PC-3 (cell line): ENCODE data around the gene MTFR1L. TPM values are rescaled to one million over a fixed set of nuclear protein-coding genes. Genes with fewer than 3 reads are reported as not detected.

Experiments
- ATAC-seq: fragments of 200-7000 bp; cut with Tn5 transposase; 2 replicates; pipeline ENCODE4 v1.9.1; 2020; ENCODE audit warnings: mild to moderate bottlenecking, moderate library complexity
- BruUV-seq: library from RNA; stranded (reverse); fragments of 400-500 nt; replicated peaks from 2 replicates; lab custom pipeline; 2021; lab: Mats Ljungman, UMichigan
- CTCF ChIA-PET: fragments of 300-600 bp; sonication (Branson Sonifier 250); formaldehyde crosslinking; loops from one replicate; lab custom pipeline; 2022; ENCODE audit warnings: antibody characterized with exemption; lab: Charles Lee
- POLR2A ChIA-PET: fragments of 300-600 bp; sonication (Branson Sonifier 250); formaldehyde crosslinking; loops from one replicate; lab custom pipeline; 2022; ENCODE audit warnings: antibody characterized with exemption; ENCODE audit not compliant: unreplicated experiment; lab: Charles Lee
- DNase-seq: peaks from one replicate; pipeline ENCODE4 v3.0.0-alpha.2; 2015
- H2AFZ ChIP-seq: fragments of 300-600 bp; sonication (generic); 2 replicates; pipeline ENCODE4 v1.6.0; 2016; ENCODE audit warnings: antibody characterized with exemption, low read length
- H3F3A ChIP-seq: fragments of 300-600 bp; sonication (generic); one replicate; pipeline ENCODE4 v1.6.0; 2017; ENCODE audit warnings: antibody characterized with exemption, low read length, control low read depth, mild to moderate bottlenecking; ENCODE audit not compliant: unreplicated experiment
- H3K27ac ChIP-seq: fragments of 300-600 bp; sonication (generic); 2 replicates; pipeline ENCODE4 v1.5.1; 2016; ENCODE audit warnings: mild to moderate bottlenecking, low read length
- H3K27me3 ChIP-seq: fragments of 300-600 bp; sonication (generic); 2 replicates; pipeline ENCODE4 v1.6.1; 2016; ENCODE audit warnings: low read length, mixed read lengths
- H3K36me3 ChIP-seq: fragments of 300-600 bp; sonication (generic); 2 replicates; pipeline ENCODE4 v1.6.1; 2016; ENCODE audit warnings: low read depth, mixed run types, low read length, mixed read lengths
- H3K4me1 ChIP-seq: fragments of 300-600 bp; sonication (generic); 2 replicates; pipeline ENCODE4 v1.5.1; 2016; ENCODE audit warnings: low read length; ENCODE audit not compliant: insufficient read depth
- H3K4me2 ChIP-seq: fragments of 300-600 bp; sonication (generic); 2 replicates; pipeline ENCODE4 v1.6.0; 2016; ENCODE audit warnings: low read length
- H3K4me3 ChIP-seq: fragments of 300-600 bp; sonication (generic); 2 replicates; pipeline ENCODE4 v1.5.1; 2016; ENCODE audit warnings: mild to moderate bottlenecking, low read length, mixed read lengths
- H3K79me2 ChIP-seq: fragments of 300-600 bp; sonication (generic); 2 replicates; pipeline ENCODE4 v1.6.1; 2017; ENCODE audit warnings: low read length, mixed read lengths
- H3K9ac ChIP-seq: fragments of 300-600 bp; sonication (generic); 2 replicates; pipeline ENCODE4 v1.6.0; 2016; ENCODE audit warnings: mild to moderate bottlenecking, low read length
- H3K9me2 ChIP-seq: fragments of 300-600 bp; sonication (generic); replicated peaks from 2 replicates; pipeline ENCODE4 v1.6.1; 2016; ENCODE audit warnings: mixed run types, low read length, mixed read lengths
- H3K9me3 ChIP-seq: fragments of 300-600 bp; sonication (generic); 2 replicates; pipeline ENCODE4 v1.6.1; 2016; ENCODE audit warnings: low read length, mixed read lengths
- H4K20me1 ChIP-seq: fragments of 300-600 bp; sonication (generic); 2 replicates; pipeline ENCODE4 v1.6.1; 2016; ENCODE audit warnings: low read length, mixed read lengths
- CTCF ChIP-seq: fragments of 300-600 bp; sonication (generic); conservative IDR thresholded peaks from 2 replicates; pipeline ENCODE4 v1.5.1; 2017; ENCODE audit warnings: antibody characterized with exemption, low read depth, mild to moderate bottlenecking, low read length
- EZH2 ChIP-seq: fragments of 300-600 bp; sonication (generic); IDR thresholded peaks from one replicate; pipeline ENCODE4 v1.6.1; 2017; ENCODE audit warnings: antibody characterized with exemption, mild to moderate bottlenecking, low read length; ENCODE audit not compliant: unreplicated experiment
- EZH2phosphoT487 ChIP-seq: fragments of 300-600 bp; sonication (generic); IDR thresholded peaks from 2 replicates; pipeline ENCODE4 v1.6.1; 2018; ENCODE audit warnings: mild to moderate bottlenecking, antibody characterized with exemption, low read length, borderline replicate concordance
- intact Hi-C: fragments of 100-400 bp; cut with micrococcal nuclease; formaldehyde crosslinking; loops from 2 replicates; pipeline ENCODE4 v1.9.0; 2023
- total RNA-seq: library from RNA; depleted of rRNA; stranded (reverse); fragments of >200 nt; gene quantifications from 2 replicates; pipeline ENCODE4 v1.2.3, GENCODE V29; 2014

MTFR1L gene
- total RNA-seq, 1 experiment from 2014 or later = 35.6 TPM

- Histone ChIP-seq H3K4me2 (no peak overlapping the region), H3K9ac (no peak overlapping the region), H3K4me1 (peaks cover 10% of the 10 kb centered on the region), H3K9me3 (no peaks in the 10 kb centered on the region), H3K4me3 (no peak overlapping the region), H2AFZ (no peak overlapping the region), H3K79me2 (no peaks in the 10 kb centered on the region), H4K20me1 (no peaks in the 10 kb centered on the region), H3F3A (no peaks in the 10 kb centered on the region), H3K27me3 (no peaks in the 10 kb centered on the region), H3K27ac (no peak overlapping the region), H3K9me2 (no peaks in the 10 kb centered on the region), H3K36me3 (no peaks in the 10 kb centered on the region; the same call in 1 of the 2 replicates)
- no TSS peak for BruUV-seq
- ChIA-PET POLR2A (no interaction called here), CTCF (no interaction called here)
- no peak for DNase-seq
- intact Hi-C loops = no loop called here
- ATAC-seq = no peak
- TF ChIP-seq CTCF (no peak), EZH2 (no peak), EZH2phosphoT487 (no peak)
Measured at GRCh38 chr1:25813734-25814471, 5.9 kb upstream of the MTFR1L start.

- no peak overlapping the region for H3K27ac ChIP-seq
- no peak for ATAC-seq
- ChIA-PET CTCF (interaction anchor here (0.6 kb wide), 1 partner anchor 1249 kb away, joined by 6 read pairs; no protein-coding TSS in a partner anchor), POLR2A (no interaction called here)
- no peaks in the 10 kb centered on the region for H3F3A ChIP-seq
- no peaks in the 10 kb centered on the region for H4K20me1 ChIP-seq
- no peaks in the 10 kb centered on the region for H3K27me3 ChIP-seq
- no peak overlapping the region for H3K4me3 ChIP-seq
- TF ChIP-seq EZH2phosphoT487 (no peak), EZH2 (no peak), CTCF (no peak)
- no TSS peak for BruUV-seq
- H3K4me1 ChIP-seq = peaks cover 15% of the 10 kb centered on the region
- no peak for DNase-seq
- no peak overlapping the region for H3K9ac ChIP-seq
- no peaks in the 10 kb centered on the region for H3K9me2 ChIP-seq
- intact Hi-C loops = no loop called here
- no peak overlapping the region for H3K4me2 ChIP-seq
- no peaks in the 10 kb centered on the region for H3K9me3 ChIP-seq
- no peaks in the 10 kb centered on the region for H3K79me2 ChIP-seq
- H2AFZ ChIP-seq = no peak overlapping the region
- H3K36me3 ChIP-seq = no peaks in the 10 kb centered on the region; the same call in 1 of the 2 replicates
Measured at GRCh38 chr1:25814549-25815087, 5.1 kb upstream of the MTFR1L start.
